ENCODE measurements around the gene RGS16. TPM values are rescaled to one million over a fixed set of nuclear protein-coding genes. Genes with fewer than 3 reads are reported as not detected.

Gene RGS16
- total and polyA plus RNA-seq, 2 donors (not counting 3 experiments of a cell fraction or from before 2014, with no cell fraction given) = not detected

- DNase-seq (ENCODE audit: low read depth, low spot score) = no peak
- no peaks in the 10 kb centered on the region for H3K9me1 ChIP-seq (replicated peaks; ENCODE audit: control insufficient read depth, extremely low read depth, insufficient read depth, low read length)
- ChIA-PET POLR2A (no interaction called here), CTCF (no interaction called here)
- no peaks in the 10 kb centered on the region for H3K27me3 ChIP-seq (ENCODE audit: control insufficient read depth in 2 of 2, insufficient read depth in 2 of 2, low read length in 2 of 2)
- BruUV-seq (replicated peaks) = no TSS peak
- no peak overlapping the region for H3K27ac ChIP-seq (ENCODE audit: insufficient read depth, low read depth, low read length)
- no peaks in the 10 kb centered on the region for H3K4me1 ChIP-seq (ENCODE audit: control insufficient read depth, extremely low read depth, insufficient read depth, low read length)
- no peaks in the 10 kb centered on the region for H4K20me1 ChIP-seq (replicated peaks; ENCODE audit: control insufficient read depth, extremely low read depth, insufficient read depth, low read length)
- dilution Hi-C loops (cut with MboI; ENCODE audit: extremely low pct_ligation_motif_present, low sequenced_read_pairs) (no loop called here), intact Hi-C loops (cut with micrococcal nuclease) (no loop called here)
- no peak overlapping the region for H3K4me3 ChIP-seq (replicated peaks in 1 of 3; ENCODE audit: insufficient read depth in 1 of 3, low read depth in 1 of 3, low read length in 3 of 3)
- no peak overlapping the region for H2AFZ ChIP-seq (ENCODE audit: low read depth, low read length)
- H3K9ac ChIP-seq (replicated peaks; ENCODE audit: extremely low read depth, insufficient read depth, low read length) = no peak overlapping the region
- no peak for TF ChIP-seq POLR2AphosphoS5 (IDR thresholded peaks at IDR 0.05; ENCODE audit: insufficient read depth, low read depth, low read length)
- no peaks in the 10 kb centered on the region for H3K9me3 ChIP-seq (replicated peaks; ENCODE audit: control insufficient read depth, insufficient read depth, low read length)
- no peak overlapping the region for H3K4me2 ChIP-seq (ENCODE audit: insufficient read depth, low read length)
- no peak for FAIRE-seq
- no peaks in the 10 kb centered on the region for H3K36me3 ChIP-seq (ENCODE audit: control insufficient read depth in 2 of 2, extremely low read depth in 1 of 2, insufficient read depth in 2 of 2, low read length in 2 of 2)
- no peaks in the 10 kb centered on the region for H3K79me2 ChIP-seq (ENCODE audit: control insufficient read depth, insufficient read depth, low read length)
These were observed 43.7 kb downstream of the RGS16 start for GRCh38 chr1:182560392-182560984.

GRCh38 chr1:182556279-182556678 lies 47.9 kb downstream of the RGS16 start:
- Histone ChIP-seq H3K27me3 (ENCODE audit: control insufficient read depth in 2 of 2, insufficient read depth in 2 of 2, low read length in 2 of 2) (no peaks in the 10 kb centered on the region), H3K9me1 (replicated peaks; ENCODE audit: control insufficient read depth, extremely low read depth, insufficient read depth, low read length) (no peaks in the 10 kb centered on the region), H3K4me2 (ENCODE audit: insufficient read depth, low read length) (no peak overlapping the region), H3K4me1 (ENCODE audit: control insufficient read depth, extremely low read depth, insufficient read depth, low read length) (no peaks in the 10 kb centered on the region), H2AFZ (ENCODE audit: low read depth, low read length) (no peak overlapping the region), H3K79me2 (ENCODE audit: control insufficient read depth, insufficient read depth, low read length) (no peaks in the 10 kb centered on the region), H3K9ac (replicated peaks; ENCODE audit: extremely low read depth, insufficient read depth, low read length) (no peak overlapping the region), H3K4me3 (replicated peaks in 1 of 3; ENCODE audit: insufficient read depth in 1 of 3, low read depth in 1 of 3, low read length in 3 of 3) (no peak overlapping the region), H4K20me1 (replicated peaks; ENCODE audit: control insufficient read depth, extremely low read depth, insufficient read depth, low read length) (no peaks in the 10 kb centered on the region), H3K27ac (ENCODE audit: insufficient read depth, low read depth, low read length) (no peak overlapping the region), H3K9me3 (replicated peaks; ENCODE audit: control insufficient read depth, insufficient read depth, low read length) (no peaks in the 10 kb centered on the region), H3K36me3 (ENCODE audit: control insufficient read depth in 2 of 2, extremely low read depth in 1 of 2, insufficient read depth in 2 of 2, low read length in 2 of 2) (no peaks in the 10 kb centered on the region)
- BruUV-seq (replicated peaks) = no TSS peak
- CTCF ChIA-PET = interaction anchor here (1.5 kb wide), 1 partner anchor 39 kb away, joined by 4 read pairs; no protein-coding TSS in a partner anchor
- DNase-seq (ENCODE audit: low read depth, low spot score) (no peak), FAIRE-seq (no peak)
- TF ChIP-seq JUN (IDR thresholded peaks at IDR 0.05; ENCODE audit: borderline replicate concordance, insufficient read depth, insufficient read length, low read depth) = no peak
- TF ChIP-seq FOS (IDR thresholded peaks at IDR 0.05; ENCODE audit: borderline replicate concordance, insufficient read depth, low read length) = no peak
- TF ChIP-seq, protein P1, sequence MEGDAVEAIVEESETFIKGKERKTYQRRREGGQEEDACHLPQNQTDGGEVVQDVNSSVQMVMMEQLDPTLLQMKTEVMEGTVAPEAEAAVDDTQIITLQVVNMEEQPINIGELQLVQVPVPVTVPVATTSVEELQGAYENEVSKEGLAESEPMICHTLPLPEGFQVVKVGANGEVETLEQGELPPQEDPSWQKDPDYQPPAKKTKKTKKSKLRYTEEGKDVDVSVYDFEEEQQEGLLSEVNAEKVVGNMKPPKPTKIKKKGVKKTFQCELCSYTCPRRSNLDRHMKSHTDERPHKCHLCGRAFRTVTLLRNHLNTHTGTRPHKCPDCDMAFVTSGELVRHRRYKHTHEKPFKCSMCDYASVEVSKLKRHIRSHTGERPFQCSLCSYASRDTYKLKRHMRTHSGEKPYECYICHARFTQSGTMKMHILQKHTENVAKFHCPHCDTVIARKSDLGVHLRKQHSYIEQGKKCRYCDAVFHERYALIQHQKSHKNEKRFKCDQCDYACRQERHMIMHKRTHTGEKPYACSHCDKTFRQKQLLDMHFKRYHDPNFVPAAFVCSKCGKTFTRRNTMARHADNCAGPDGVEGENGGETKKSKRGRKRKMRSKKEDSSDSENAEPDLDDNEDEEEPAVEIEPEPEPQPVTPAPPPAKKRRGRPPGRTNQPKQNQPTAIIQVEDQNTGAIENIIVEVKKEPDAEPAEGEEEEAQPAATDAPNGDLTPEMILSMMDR (IDR thresholded peaks at IDR 0.05; ENCODE audit: extremely low read depth in 1 of 2, insufficient read depth in 1 of 2, low read depth in 1 of 2, low read length in 2 of 2) = no peak
- TF ChIP-seq POLR2A (IDR thresholded peaks at IDR 0.05; ENCODE audit: low read depth, low read length) = no peak
- TF ChIP-seq EZH2 (IDR thresholded peaks at IDR 0.05; ENCODE audit: borderline replicate concordance, low read depth, low read length, severe bottlenecking) = no peak
- TF ChIP-seq, protein P2, sequence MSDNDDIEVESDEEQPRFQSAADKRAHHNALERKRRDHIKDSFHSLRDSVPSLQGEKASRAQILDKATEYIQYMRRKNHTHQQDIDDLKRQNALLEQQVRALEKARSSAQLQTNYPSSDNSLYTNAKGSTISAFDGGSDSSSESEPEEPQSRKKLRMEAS (IDR thresholded peaks at IDR 0.05; ENCODE audit: insufficient read depth, insufficient read length) = no peak
- TF ChIP-seq POLR2AphosphoS5 (IDR thresholded peaks at IDR 0.05; ENCODE audit: insufficient read depth, low read depth, low read length) = no peak
- TF ChIP-seq GATA2 (IDR thresholded peaks at IDR 0.05; ENCODE audit: insufficient read depth, insufficient read length, low read depth, low read length) = no peak
- no peak for TF ChIP-seq MYC (IDR thresholded peaks at IDR 0.05; ENCODE audit: low read depth, low read length)
- POLR2A ChIA-PET = no interaction called here
- intact Hi-C loops (cut with micrococcal nuclease) = no loop called here
- dilution Hi-C loops (cut with MboI; ENCODE audit: extremely low pct_ligation_motif_present, low sequenced_read_pairs) = no loop called here
